ENCODE measurements around the gene GRIA1.

DNA sequence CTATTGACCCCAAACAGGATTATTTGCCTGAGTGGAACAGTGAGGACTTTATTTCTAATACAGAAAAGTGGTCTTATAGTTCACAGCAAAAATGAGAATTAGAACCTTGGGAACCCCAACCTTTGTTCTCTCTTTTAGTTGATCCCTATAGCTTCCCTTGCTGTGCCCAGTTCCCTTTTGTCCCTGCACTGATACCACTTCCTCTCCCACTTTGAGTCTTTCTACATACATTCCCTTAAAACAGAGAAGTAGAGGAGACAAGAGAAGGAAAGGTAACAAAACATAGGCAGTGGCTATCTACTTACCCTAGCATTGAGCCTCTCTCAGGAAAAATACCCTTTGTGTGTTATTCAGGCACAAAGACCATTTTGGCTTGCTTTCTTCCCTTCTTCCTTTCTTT lies 301.8 kb downstream of the GRIA1 start:
- TF ChIP-seq, protein P1, sequence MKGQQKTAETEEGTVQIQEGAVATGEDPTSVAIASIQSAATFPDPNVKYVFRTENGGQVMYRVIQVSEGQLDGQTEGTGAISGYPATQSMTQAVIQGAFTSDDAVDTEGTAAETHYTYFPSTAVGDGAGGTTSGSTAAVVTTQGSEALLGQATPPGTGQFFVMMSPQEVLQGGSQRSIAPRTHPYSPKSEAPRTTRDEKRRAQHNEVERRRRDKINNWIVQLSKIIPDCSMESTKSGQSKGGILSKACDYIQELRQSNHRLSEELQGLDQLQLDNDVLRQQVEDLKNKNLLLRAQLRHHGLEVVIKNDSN (CRISPR knock-in tag; IDR thresholded peaks at IDR 0.05), result no peak
- TF ChIP-seq, protein P2, sequence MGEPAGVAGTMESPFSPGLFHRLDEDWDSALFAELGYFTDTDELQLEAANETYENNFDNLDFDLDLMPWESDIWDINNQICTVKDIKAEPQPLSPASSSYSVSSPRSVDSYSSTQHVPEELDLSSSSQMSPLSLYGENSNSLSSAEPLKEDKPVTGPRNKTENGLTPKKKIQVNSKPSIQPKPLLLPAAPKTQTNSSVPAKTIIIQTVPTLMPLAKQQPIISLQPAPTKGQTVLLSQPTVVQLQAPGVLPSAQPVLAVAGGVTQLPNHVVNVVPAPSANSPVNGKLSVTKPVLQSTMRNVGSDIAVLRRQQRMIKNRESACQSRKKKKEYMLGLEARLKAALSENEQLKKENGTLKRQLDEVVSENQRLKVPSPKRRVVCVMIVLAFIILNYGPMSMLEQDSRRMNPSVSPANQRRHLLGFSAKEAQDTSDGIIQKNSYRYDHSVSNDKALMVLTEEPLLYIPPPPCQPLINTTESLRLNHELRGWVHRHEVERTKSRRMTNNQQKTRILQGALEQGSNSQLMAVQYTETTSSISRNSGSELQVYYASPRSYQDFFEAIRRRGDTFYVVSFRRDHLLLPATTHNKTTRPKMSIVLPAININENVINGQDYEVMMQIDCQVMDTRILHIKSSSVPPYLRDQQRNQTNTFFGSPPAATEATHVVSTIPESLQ (CRISPR knock-in tag; IDR thresholded peaks at IDR 0.05), result no peak
- TF ChIP-seq, protein P3, sequence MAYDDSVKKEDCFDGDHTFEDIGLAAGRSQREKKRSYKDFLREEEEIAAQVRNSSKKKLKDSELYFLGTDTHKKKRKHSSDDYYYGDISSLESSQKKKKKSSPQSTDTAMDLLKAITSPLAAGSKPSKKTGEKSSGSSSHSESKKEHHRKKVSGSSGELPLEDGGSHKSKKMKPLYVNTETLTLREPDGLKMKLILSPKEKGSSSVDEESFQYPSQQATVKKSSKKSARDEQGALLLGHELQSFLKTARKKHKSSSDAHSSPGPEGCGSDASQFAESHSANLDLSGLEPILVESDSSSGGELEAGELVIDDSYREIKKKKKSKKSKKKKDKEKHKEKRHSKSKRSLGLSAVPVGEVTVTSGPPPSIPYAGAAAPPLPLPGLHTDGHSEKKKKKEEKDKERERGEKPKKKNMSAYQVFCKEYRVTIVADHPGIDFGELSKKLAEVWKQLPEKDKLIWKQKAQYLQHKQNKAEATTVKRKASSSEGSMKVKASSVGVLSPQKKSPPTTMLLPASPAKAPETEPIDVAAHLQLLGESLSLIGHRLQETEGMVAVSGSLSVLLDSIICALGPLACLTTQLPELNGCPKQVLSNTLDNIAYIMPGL (CRISPR knock-in tag; IDR thresholded peaks at IDR 0.05), result no peak
- TF ChIP-seq KAT7 (CRISPR knock-in tag; IDR thresholded peaks at IDR 0.05; ENCODE audit: borderline replicate concordance) (no peak), ZNF121 (CRISPR knock-in tag; IDR thresholded peaks at IDR 0.05) (no peak), HMGA2 (CRISPR knock-in tag; IDR thresholded peaks at IDR 0.05) (no peak), ZNF232 (CRISPR knock-in tag; IDR thresholded peaks at IDR 0.05) (no peak), GTF2I (CRISPR knock-in tag; conservative IDR thresholded peaks at IDR 0.05) (no peak), NFE2L1 (CRISPR knock-in tag; IDR thresholded peaks at IDR 0.05) (no peak), SMAD4 (CRISPR knock-in tag; IDR thresholded peaks at IDR 0.05) (no peak), NR1H2 (CRISPR knock-in tag; IDR thresholded peaks at IDR 0.05) (no peak)
- TF ChIP-seq, protein P4, sequence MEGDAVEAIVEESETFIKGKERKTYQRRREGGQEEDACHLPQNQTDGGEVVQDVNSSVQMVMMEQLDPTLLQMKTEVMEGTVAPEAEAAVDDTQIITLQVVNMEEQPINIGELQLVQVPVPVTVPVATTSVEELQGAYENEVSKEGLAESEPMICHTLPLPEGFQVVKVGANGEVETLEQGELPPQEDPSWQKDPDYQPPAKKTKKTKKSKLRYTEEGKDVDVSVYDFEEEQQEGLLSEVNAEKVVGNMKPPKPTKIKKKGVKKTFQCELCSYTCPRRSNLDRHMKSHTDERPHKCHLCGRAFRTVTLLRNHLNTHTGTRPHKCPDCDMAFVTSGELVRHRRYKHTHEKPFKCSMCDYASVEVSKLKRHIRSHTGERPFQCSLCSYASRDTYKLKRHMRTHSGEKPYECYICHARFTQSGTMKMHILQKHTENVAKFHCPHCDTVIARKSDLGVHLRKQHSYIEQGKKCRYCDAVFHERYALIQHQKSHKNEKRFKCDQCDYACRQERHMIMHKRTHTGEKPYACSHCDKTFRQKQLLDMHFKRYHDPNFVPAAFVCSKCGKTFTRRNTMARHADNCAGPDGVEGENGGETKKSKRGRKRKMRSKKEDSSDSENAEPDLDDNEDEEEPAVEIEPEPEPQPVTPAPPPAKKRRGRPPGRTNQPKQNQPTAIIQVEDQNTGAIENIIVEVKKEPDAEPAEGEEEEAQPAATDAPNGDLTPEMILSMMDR (IDR thresholded peaks at IDR 0.05), result no peak
- TF ChIP-seq, protein P5, sequence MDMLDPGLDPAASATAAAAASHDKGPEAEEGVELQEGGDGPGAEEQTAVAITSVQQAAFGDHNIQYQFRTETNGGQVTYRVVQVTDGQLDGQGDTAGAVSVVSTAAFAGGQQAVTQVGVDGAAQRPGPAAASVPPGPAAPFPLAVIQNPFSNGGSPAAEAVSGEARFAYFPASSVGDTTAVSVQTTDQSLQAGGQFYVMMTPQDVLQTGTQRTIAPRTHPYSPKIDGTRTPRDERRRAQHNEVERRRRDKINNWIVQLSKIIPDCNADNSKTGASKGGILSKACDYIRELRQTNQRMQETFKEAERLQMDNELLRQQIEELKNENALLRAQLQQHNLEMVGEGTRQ (CRISPR knock-in tag; IDR thresholded peaks at IDR 0.05), result no peak
- TF ChIP-seq, protein P6, sequence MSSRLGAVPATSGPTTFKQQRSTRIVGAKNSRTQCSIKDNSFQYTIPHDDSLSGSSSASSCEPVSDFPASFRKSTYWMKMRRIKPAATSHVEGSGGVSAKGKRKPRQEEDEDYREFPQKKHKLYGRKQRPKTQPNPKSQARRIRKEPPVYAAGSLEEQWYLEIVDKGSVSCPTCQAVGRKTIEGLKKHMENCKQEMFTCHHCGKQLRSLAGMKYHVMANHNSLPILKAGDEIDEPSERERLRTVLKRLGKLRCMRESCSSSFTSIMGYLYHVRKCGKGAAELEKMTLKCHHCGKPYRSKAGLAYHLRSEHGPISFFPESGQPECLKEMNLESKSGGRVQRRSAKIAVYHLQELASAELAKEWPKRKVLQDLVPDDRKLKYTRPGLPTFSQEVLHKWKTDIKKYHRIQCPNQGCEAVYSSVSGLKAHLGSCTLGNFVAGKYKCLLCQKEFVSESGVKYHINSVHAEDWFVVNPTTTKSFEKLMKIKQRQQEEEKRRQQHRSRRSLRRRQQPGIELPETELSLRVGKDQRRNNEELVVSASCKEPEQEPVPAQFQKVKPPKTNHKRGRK (CRISPR knock-in tag; IDR thresholded peaks at IDR 0.05; ENCODE audit: borderline replicate concordance), result no peak

Measured in WTC11 (cell line).